Measurements from ENCODE around the gene MTCL3.
A peak's percentile ranks its signal among the peaks of the same experiment; 100 is the strongest.

The MTCL3 gene

DNA sequence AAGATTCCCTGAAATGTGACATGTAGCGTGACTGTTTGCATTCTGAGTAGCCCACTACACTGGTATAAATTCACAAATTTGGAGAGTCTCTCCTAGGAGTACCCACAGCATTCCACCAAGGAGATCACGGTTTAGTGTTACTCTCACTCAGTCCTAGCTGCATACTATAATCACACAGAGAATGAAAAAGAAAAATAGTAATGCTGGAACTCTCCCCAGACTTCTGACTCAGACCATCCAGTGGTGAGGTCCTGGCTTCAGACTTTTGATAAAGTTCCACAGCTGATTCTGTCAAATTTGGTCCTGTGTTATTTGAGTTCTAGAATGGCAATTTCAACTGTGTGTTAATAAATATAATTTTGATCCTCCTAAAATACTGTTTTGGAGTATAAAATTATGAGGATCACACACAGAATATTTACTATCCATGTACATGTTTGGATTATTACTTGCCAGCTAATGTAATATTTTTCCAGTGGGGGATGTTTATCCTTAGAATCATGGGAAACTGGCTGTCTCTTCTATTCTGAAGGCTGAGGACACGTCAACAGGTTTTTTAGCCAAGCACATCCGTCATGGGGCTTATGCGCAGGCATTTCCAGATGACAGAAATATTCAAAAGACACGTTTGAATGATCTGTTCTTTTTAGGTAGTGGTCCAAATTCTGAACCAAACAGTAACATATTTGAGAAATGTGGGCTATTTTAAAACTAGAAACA, 54.8 kb downstream of the MTCL3 start:
- no peaks in the 10 kb centered on the region for H3K9me3 Mint-ChIP-seq (ENCODE audit: low read depth)
- no peaks in the 10 kb centered on the region for H3K36me3 Mint-ChIP-seq (ENCODE audit: low read depth)
- H3K27me3 Mint-ChIP-seq (ENCODE audit: low read depth): no peaks in the 10 kb centered on the region
- peak overlapping the region; percentile 84 for H3K27ac Mint-ChIP-seq (ENCODE audit: unreplicated experiment)
- TF ChIP-seq, protein P1, sequence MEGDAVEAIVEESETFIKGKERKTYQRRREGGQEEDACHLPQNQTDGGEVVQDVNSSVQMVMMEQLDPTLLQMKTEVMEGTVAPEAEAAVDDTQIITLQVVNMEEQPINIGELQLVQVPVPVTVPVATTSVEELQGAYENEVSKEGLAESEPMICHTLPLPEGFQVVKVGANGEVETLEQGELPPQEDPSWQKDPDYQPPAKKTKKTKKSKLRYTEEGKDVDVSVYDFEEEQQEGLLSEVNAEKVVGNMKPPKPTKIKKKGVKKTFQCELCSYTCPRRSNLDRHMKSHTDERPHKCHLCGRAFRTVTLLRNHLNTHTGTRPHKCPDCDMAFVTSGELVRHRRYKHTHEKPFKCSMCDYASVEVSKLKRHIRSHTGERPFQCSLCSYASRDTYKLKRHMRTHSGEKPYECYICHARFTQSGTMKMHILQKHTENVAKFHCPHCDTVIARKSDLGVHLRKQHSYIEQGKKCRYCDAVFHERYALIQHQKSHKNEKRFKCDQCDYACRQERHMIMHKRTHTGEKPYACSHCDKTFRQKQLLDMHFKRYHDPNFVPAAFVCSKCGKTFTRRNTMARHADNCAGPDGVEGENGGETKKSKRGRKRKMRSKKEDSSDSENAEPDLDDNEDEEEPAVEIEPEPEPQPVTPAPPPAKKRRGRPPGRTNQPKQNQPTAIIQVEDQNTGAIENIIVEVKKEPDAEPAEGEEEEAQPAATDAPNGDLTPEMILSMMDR (IDR thresholded peaks at IDR 0.05): no peak
- peaks cover 37% of the 10 kb centered on the region for H3K4me1 Mint-ChIP-seq (ENCODE audit: low read depth)
- no peak overlapping the region for H3K4me3 Mint-ChIP-seq (ENCODE audit: unreplicated experiment)
- no peak for DNase-seq (ENCODE audit: low spot score)

DNA sequence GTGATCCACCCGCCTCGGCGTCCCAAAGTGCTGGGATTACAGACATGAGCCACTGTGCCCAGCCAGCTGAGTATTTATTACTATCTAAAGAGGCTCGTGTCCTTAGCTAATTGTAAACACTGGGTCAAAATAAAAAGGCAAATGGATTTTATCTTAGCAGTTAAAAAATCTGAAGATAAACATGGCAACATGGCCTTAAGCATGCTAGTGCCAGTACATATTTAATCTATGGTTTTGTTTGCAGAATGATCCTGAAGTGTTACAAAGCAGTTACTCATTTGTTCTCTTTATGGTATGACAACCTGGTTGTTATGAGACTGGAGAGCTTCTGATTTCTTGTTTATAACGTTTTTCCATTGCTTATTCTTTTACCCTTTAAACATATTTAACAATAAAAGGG, 56.1 kb downstream of the MTCL3 start:
- TF ChIP-seq, protein P1 (IDR thresholded peaks at IDR 0.05): no peak
- no peak for DNase-seq (ENCODE audit: low spot score)
- Mint-ChIP-seq H3K27ac (ENCODE audit: unreplicated experiment) (peak overlapping the region; percentile 15), H3K27me3 (ENCODE audit: low read depth) (no peaks in the 10 kb centered on the region), H3K9me3 (ENCODE audit: low read depth) (no peaks in the 10 kb centered on the region), H3K4me3 (ENCODE audit: unreplicated experiment) (no peak overlapping the region), H3K36me3 (ENCODE audit: low read depth) (no peaks in the 10 kb centered on the region), H3K4me1 (ENCODE audit: low read depth) (peaks cover 47% of the 10 kb centered on the region)

DNA sequence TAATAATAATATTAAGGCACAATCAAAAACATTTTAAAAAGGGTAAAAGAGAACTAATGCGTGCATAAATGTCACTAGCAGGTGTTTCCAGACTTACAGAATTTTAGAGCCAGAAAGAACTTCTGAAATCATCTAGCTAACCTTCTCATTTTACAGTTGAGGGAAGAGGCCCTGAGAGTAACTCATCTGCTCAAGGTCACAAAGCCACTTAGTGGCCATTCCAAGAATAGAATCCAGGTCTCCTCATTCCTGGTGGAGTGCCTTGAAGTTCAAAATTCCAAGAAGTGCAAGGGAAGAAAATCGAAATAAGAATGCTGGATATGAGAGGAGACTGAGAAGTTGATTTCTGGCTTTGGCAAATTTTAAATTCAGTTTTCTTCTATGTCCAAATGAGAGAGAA, 56.8 kb downstream of the MTCL3 start:
- DNase-seq (ENCODE audit: low spot score): no peak
- TF ChIP-seq, protein P1 (IDR thresholded peaks at IDR 0.05): peak; percentile 20
- Mint-ChIP-seq H3K27ac (ENCODE audit: unreplicated experiment) (no peak overlapping the region), H3K36me3 (ENCODE audit: low read depth) (no peaks in the 10 kb centered on the region), H3K9me3 (ENCODE audit: low read depth) (no peaks in the 10 kb centered on the region), H3K4me3 (ENCODE audit: unreplicated experiment) (no peak overlapping the region), H3K27me3 (ENCODE audit: low read depth) (no peaks in the 10 kb centered on the region), H3K4me1 (ENCODE audit: low read depth) (peaks cover 50% of the 10 kb centered on the region)

DNA sequence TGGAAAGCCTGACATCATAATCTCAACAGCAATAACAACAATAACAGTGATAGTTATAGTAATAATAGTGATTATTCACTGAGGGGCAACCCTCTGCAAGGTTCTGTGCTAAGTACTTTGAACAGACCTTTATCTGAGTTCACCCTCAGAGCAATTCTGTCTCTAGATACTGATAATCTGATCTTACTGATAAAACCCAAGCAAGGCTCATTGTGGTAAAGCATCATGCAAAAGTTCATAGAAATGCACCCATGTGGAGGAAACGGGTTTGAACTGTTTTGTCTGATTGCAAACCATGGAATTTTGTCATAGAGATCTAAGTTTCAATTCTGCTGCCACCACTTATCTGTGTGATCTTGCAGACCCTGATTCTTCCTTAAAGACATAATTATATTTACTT, 58.7 kb downstream of the MTCL3 start:
- no peak for DNase-seq (ENCODE audit: low spot score)
- Mint-ChIP-seq H3K4me1 (ENCODE audit: low read depth) (peaks cover 51% of the 10 kb centered on the region), H3K27me3 (ENCODE audit: low read depth) (no peaks in the 10 kb centered on the region), H3K9me3 (ENCODE audit: low read depth) (no peaks in the 10 kb centered on the region), H3K4me3 (ENCODE audit: unreplicated experiment) (no peak overlapping the region), H3K36me3 (ENCODE audit: low read depth) (no peaks in the 10 kb centered on the region), H3K27ac (ENCODE audit: unreplicated experiment) (no peak overlapping the region)
- TF ChIP-seq, protein P1 (IDR thresholded peaks at IDR 0.05): no peak

DNA sequence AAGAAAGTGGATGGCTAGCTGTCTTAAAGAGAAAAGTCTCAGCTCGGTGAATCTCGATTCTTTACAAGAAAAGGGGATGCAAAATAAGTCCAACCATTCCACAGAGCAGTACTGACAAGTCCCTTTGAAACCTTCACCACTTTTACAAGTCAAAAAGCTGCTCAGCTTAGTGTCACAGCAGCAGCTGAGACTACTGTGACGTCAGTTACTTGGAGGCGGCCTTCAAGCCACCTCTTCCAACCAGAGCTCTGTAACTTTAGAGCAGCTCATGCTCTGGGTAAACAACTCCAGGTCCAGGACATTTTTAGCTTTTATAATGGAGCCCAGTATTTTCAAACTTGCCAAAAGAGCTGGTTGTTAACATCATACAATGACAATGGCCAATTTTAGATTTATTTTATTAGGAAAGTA, 59.9 kb downstream of the MTCL3 start, which contains the start of gene KIAA0408:
TSS of gene KIAA0408 (minus strand) at position 159 of the 411 bp plus-strand sequence. CDS start 5,408 bp downstream, outside the sequence.
- Mint-ChIP-seq H3K4me1 (ENCODE audit: low read depth) (peaks cover 39% of the 10 kb centered on the region), H3K27me3 (ENCODE audit: low read depth) (no peaks in the 10 kb centered on the region), H3K9me3 (ENCODE audit: low read depth) (no peaks in the 10 kb centered on the region), H3K4me3 (ENCODE audit: unreplicated experiment) (no peak within 1 kb of the TSS), H3K36me3 (ENCODE audit: low read depth) (no peaks in the 10 kb centered on the region), H3K27ac (ENCODE audit: unreplicated experiment) (no peak within 1 kb of the TSS)
- no peak for DNase-seq (ENCODE audit: low spot score)
- TF ChIP-seq, protein P1 (IDR thresholded peaks at IDR 0.05): no peak
